Upper lobe of left lung (tissue), 6 donors: ENCODE data around the gene PRKCA. TPM values are rescaled to one million over a fixed set of nuclear protein-coding genes. Genes with fewer than 3 reads are reported as not detected.

ENCODE experiments used
- ATAC-seq, 2 donors: fragments of 200-7000 bp; cut with Tn5 transposase; one replicate each; pipeline ENCODE4 v1.9.1; 2022; ENCODE audit warnings: mild to moderate bottlenecking in 2 of 2, moderate library complexity in 2 of 2; ENCODE audit not compliant: low FRiP score in 2 of 2
- DNase-seq, 2 donors: peaks; one replicate each; pipeline ENCODE4 v3.0.0-alpha.2; 2019 to 2020
- H3K27ac ChIP-seq, 4 donors: fragments of 200-600 bp; sonication (generic); one replicate each; pipeline ENCODE4 v1.5.1; 2016 to 2019
- H3K27me3 ChIP-seq, 4 donors: fragments of 200-600 bp; sonication (generic); one replicate each; pipeline ENCODE4 v1.5.1; 2017 to 2019
- H3K36me3 ChIP-seq, 4 donors: fragments of 200-600 bp; sonication (generic); one replicate each; pipeline ENCODE4 v1.5.1; 2016 to 2019
- H3K4me1 ChIP-seq, 4 donors: fragments of 200-600 bp; sonication (generic); one replicate each; pipeline ENCODE4 v1.5.1; 2018 to 2019
- H3K4me3 ChIP-seq, 4 donors: fragments of 200-600 bp; sonication (generic); one replicate each; pipeline ENCODE4 v1.5.1; 2017 to 2019; ENCODE audit warnings: mild to moderate bottlenecking in 2 of 4, moderate library complexity in 1 of 4
- H3K9me3 ChIP-seq, 4 donors: fragments of 200-600 bp; sonication (generic); one replicate each; pipeline ENCODE4 v1.5.1; 2018 to 2019
- EP300 ChIP-seq, 4 donors: sonication (generic); formaldehyde crosslinking; IDR thresholded peaks; one replicate each; pipeline ENCODE4 v1.5.1; 2017; ENCODE audit warnings: antibody characterized with exemption in 4 of 4, control low read depth in 2 of 4
- POLR2A ChIP-seq, 4 donors: fragments of 450-650 bp; IDR thresholded peaks; one replicate each; pipeline ENCODE4 v1.5.1; 2016 to 2017; ENCODE audit warnings: antibody characterized with exemption in 4 of 4, mild to moderate bottlenecking in 2 of 4
- POLR2AphosphoS5 ChIP-seq, 2 donors: sonication (generic); formaldehyde crosslinking; IDR thresholded peaks; one replicate each; pipeline ENCODE4 v1.5.1; 2017; ENCODE audit warnings: antibody characterized with exemption in 2 of 2
- WGBS, 2 donors: methylation state at CpG; one replicate each; pipeline ENCODE4 v1.1.5; 2017 to 2018; 5-methylcytosine and 5-hydroxymethylcytosine counted together
- total RNA-seq, 6 donors: library from RNA; depleted of rRNA in 4 of 6; stranded (reverse); fragments of >200 nt in 4 of 6; gene quantifications; one replicate each; pipeline versions ENCODE4 v1.1.0 to v1.2.1, GENCODE V29; 2016 to 2021
- TF ChIP-seq, protein P1 (sequence below), 6 experiments: fragments of 450-650 bp in 4 of 6; fragments of 200-600 bp in 2 of 6; sonication (generic) in 2 of 6; IDR thresholded peaks; one replicate each; pipeline ENCODE4 v1.5.1; 2016 to 2019; ENCODE audit warnings: antibody characterized with exemption in 6 of 6
- donor health status: DM: no; HTN: no; CAD: no; lungs with moderate emphysema.
- donor health status: DM: no; HTN: yes; CAD: no; lungs with severe emphysema.

Gene PRKCA
- total RNA-seq, 6 donors from 2014 or later: 10.9 to 29.3 (median 18.0) TPM

DNA sequence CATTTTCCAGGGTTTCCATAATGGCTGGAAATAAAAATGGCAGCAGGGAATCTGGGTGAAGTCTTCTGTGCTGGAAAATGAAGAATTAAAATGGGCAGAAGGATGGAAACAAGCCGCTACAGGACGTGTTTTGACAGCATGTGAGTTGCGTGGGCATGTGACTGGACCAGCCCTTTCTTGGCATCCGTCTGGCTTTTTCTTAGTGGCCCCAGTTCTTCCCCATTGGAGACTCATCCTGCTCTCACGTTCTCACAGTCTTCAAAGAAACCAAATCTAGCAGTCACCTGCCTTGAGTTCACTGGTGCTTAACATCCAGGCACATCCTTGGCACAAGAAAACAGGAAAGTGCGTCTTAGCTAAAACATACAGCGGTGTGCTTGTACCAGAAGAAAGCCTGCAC is 352.4 kb downstream of the PRKCA start:
- Histone ChIP-seq H3K4me1 (no peaks in the 10 kb centered on the region), H3K9me3 (no peaks in the 10 kb centered on the region), H3K27ac (no peak overlapping the region), H3K27me3 (no peaks in the 10 kb centered on the region), H3K4me3 (no peak overlapping the region), H3K36me3 (no peaks in the 10 kb centered on the region)
- 85 to 97% methylated on average over 7 of the region's 7 CpGs for WGBS, 2 donors
- DNase-seq: no peak
- no peak for ATAC-seq
- TF ChIP-seq POLR2AphosphoS5 (IDR thresholded peaks at IDR 0.05): no peak
- no peak for TF ChIP-seq EP300 (IDR thresholded peaks at IDR 0.05)
- TF ChIP-seq POLR2A (IDR thresholded peaks at IDR 0.05): no peak
- TF ChIP-seq, protein P1, sequence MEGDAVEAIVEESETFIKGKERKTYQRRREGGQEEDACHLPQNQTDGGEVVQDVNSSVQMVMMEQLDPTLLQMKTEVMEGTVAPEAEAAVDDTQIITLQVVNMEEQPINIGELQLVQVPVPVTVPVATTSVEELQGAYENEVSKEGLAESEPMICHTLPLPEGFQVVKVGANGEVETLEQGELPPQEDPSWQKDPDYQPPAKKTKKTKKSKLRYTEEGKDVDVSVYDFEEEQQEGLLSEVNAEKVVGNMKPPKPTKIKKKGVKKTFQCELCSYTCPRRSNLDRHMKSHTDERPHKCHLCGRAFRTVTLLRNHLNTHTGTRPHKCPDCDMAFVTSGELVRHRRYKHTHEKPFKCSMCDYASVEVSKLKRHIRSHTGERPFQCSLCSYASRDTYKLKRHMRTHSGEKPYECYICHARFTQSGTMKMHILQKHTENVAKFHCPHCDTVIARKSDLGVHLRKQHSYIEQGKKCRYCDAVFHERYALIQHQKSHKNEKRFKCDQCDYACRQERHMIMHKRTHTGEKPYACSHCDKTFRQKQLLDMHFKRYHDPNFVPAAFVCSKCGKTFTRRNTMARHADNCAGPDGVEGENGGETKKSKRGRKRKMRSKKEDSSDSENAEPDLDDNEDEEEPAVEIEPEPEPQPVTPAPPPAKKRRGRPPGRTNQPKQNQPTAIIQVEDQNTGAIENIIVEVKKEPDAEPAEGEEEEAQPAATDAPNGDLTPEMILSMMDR (IDR thresholded peaks at IDR 0.05): no peak

DNA sequence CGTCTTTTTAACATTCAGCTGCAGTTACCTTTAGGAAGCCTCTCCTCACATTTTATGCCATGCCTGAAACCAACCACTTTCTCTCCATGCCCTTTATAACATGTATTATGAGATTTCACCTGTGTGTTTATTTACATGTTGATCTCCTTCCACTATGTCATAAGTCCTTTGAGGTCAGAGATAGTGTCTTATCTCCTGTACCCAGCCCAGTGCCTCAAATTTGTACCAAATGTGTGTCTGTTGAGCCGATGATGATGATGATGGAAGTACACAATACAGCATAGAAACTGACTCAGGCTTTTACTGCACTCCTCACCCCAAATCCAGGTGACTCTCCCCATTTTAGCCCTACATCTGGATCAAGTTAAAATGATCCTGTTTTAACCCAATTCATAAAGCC is 353.0 kb downstream of the PRKCA start:
- no peak overlapping the region for H3K27ac ChIP-seq
- H3K9me3 ChIP-seq: no peaks in the 10 kb centered on the region
- no peak for ATAC-seq
- H3K36me3 ChIP-seq: no peaks in the 10 kb centered on the region
- TF ChIP-seq POLR2A (IDR thresholded peaks at IDR 0.05) (no peak), POLR2AphosphoS5 (IDR thresholded peaks at IDR 0.05) (no peak), EP300 (IDR thresholded peaks at IDR 0.05) (no peak)
- TF ChIP-seq, protein P1 (IDR thresholded peaks at IDR 0.05): no peak
- H3K27me3 ChIP-seq: no peaks in the 10 kb centered on the region
- DNase-seq: no peak
- H3K4me1 ChIP-seq: no peaks in the 10 kb centered on the region
- WGBS, 2 donors: 92% methylated on average over 2 of the region's 2 CpGs
- no peak overlapping the region for H3K4me3 ChIP-seq

DNA sequence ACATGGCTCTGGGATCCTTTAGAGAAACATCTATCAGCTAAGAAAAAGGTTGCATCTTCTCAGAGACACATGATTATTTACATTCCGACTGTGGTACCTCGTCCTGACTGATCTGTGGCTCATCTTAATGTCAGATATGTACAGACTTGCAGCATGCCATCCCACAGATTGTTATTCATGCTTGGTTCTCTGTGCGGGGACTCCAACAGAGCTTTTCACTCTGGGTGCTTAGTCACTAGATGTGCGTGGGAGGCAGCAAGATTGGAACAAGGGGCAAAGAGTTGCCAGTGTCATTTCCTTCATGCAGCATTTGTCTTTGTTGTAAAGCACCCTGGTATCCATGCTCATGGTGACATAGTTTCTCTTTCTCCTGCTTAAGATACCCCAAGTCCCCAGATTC is 353.4 kb downstream of the PRKCA start:
- no peak for DNase-seq
- Histone ChIP-seq H3K4me1 (no peaks in the 10 kb centered on the region), H3K9me3 (no peaks in the 10 kb centered on the region), H3K27ac (no peak overlapping the region), H3K36me3 (no peaks in the 10 kb centered on the region), H3K4me3 (no peak overlapping the region), H3K27me3 (no peaks in the 10 kb centered on the region)
- no peak for ATAC-seq
- TF ChIP-seq EP300 (IDR thresholded peaks at IDR 0.05): no peak
- no peak for TF ChIP-seq POLR2A (IDR thresholded peaks at IDR 0.05)
- TF ChIP-seq, protein P1 (IDR thresholded peaks at IDR 0.05): no peak
- TF ChIP-seq POLR2AphosphoS5 (IDR thresholded peaks at IDR 0.05): no peak
- 69 to 70% methylated on average over 4 of the region's 4 CpGs for WGBS, 2 donors

- H3K4me3 ChIP-seq: no peak overlapping the region
- 71 to 73% methylated on average over 11 to 13 of the region's 13 CpGs for WGBS, 2 donors
- no peaks in the 10 kb centered on the region for H3K9me3 ChIP-seq
- DNase-seq (no peak), ATAC-seq (no peak)
- H3K27me3 ChIP-seq: no peaks in the 10 kb centered on the region
- H3K4me1 ChIP-seq: no peaks in the 10 kb centered on the region
- no peaks in the 10 kb centered on the region for H3K36me3 ChIP-seq
- TF ChIP-seq POLR2AphosphoS5 (IDR thresholded peaks at IDR 0.05) (no peak), POLR2A (IDR thresholded peaks at IDR 0.05) (no peak)
- TF ChIP-seq, protein P1 (IDR thresholded peaks at IDR 0.05): no peak
- H3K27ac ChIP-seq: no peak overlapping the region
Observed at GRCh38 chr17:66661411-66662256, 359.2 kb downstream of the PRKCA start.

DNA sequence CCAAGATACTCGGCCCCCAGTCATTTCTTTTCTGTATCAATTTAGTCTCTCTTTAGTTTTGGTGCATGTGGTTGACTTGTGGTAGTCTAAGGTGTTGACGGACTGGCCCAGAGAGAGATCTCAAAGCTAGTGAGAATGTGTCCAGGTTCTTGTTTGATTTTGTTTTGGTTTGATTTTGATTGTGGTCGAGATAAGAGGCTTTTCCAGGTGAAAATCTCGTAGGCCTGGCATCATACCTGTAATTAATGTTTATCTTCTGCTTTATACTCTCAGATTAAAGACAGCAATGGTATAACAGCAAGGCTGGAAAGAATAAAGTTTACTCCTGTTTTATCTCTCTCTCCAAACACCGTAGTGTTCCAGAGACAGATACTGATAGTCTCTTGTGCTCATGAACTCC is 360.1 kb downstream of the PRKCA start:
- no peak for ATAC-seq
- 55 to 78% methylated on average over 5 of the region's 5 CpGs for WGBS, 2 donors

More for the DNA sequence above, 360.1 kb downstream of the PRKCA start:
- DNase-seq: no peak
- H3K4me1 ChIP-seq: no peaks in the 10 kb centered on the region
- TF ChIP-seq, protein P1 (IDR thresholded peaks at IDR 0.05): no peak
- TF ChIP-seq POLR2AphosphoS5 (IDR thresholded peaks at IDR 0.05) (no peak), EP300 (IDR thresholded peaks at IDR 0.05) (no peak), POLR2A (IDR thresholded peaks at IDR 0.05) (no peak)
- no peak overlapping the region for H3K4me3 ChIP-seq
- H3K27ac ChIP-seq: no peak overlapping the region
- H3K9me3 ChIP-seq: no peaks in the 10 kb centered on the region
- no peaks in the 10 kb centered on the region for H3K36me3 ChIP-seq
- H3K27me3 ChIP-seq: no peaks in the 10 kb centered on the region
